Activated T-cell treated with anti-CD3 and anti-CD28 coated beads, Interleukin-2, amount 50 U/mL, for 24 hours (primary cell): ENCODE measurements around the gene YIPF2.

Source experiments
- DNase-seq: peaks from one replicate; pipeline ENCODE4 v3.0.0-alpha.2; 2020
- H3K27ac Mint-ChIP-seq: 2 replicates; pipeline ENCODE4 v1.8.0; 2020; ENCODE audit warnings: mild to moderate bottlenecking, mixed read lengths
- H3K27me3 Mint-ChIP-seq: 2 replicates; pipeline ENCODE4 v1.8.0; 2020; ENCODE audit warnings: mixed read lengths
- H3K36me3 Mint-ChIP-seq: 2 replicates; pipeline ENCODE4 v1.8.0; 2020; ENCODE audit warnings: low read depth, mixed read lengths
- H3K4me1 Mint-ChIP-seq: 2 replicates; pipeline ENCODE4 v1.8.0; 2020; ENCODE audit warnings: low read depth, mixed read lengths
- H3K4me3 Mint-ChIP-seq: 2 replicates; pipeline ENCODE4 v1.8.0; 2020; ENCODE audit warnings: mild to moderate bottlenecking, moderate library complexity, mixed read lengths
- H3K9me3 Mint-ChIP-seq: 2 replicates; pipeline ENCODE4 v1.8.0; 2020; ENCODE audit warnings: mixed read lengths

The YIPF2 gene

DNA sequence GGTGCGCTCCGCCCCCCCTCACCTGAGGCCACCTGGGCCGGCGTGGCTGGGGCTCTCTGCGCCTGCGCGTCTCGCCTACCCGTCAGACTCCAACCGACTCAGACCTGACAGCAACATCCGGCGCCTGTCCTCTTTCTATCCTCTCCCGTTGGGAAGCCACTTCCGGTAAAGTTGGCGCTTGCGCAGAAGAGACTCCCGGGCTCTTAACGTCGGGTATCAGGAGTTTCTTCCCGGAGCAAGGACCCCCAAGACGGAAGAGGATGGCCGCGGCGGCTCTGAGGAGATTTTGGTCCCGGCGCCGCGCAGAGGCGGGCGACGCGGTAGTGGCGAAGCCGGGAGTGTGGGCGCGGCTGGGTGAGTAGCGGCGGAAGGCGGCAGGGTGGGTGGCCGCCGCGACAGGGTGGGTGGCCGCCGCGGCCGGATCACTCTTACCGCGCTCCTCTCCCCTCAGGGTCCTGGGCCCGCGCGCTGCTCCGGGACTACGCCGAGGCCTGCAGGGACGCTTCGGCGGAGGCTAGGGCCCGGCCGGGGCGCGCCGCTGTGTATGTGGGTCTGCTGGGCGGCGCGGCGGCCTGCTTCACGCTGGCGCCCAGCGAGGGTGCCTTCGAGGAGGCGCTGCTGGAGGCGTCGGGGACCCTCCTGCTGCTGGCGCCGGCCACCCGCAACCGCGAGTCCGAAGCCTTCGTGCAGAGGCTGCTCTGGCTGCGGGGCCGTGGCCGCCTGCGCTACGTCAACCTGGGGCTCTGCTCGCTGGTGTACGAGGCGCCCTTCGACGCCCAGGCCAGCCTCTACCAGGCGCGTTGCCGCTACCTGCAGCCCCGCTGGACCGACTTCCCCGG is at the start of gene YIPF2, which contains the start of gene TIMM29:
Gene YIPF2, minus strand, starts transcription at position 77 of the 839 bp plus-strand sequence. CDS start 229 bp downstream, outside the sequence.
Gene TIMM29, plus strand, starts transcription at position 249 of the 839 bp plus-strand sequence. Its CDS starts 12 bp downstream, at position 261.
- H3K9me3 Mint-ChIP-seq: no peaks in the 10 kb centered on the region
- H3K27ac Mint-ChIP-seq: peak within 1 kb of the TSS; percentile 94
- H3K27me3 Mint-ChIP-seq: no peaks in the 10 kb centered on the region
- peaks cover 48% of the 10 kb centered on the region for H3K36me3 Mint-ChIP-seq
- H3K4me3 Mint-ChIP-seq: peak within 1 kb of the TSS; percentile 95
- DNase-seq: peak; percentile 94
- peaks cover 28% of the 10 kb centered on the region for H3K4me1 Mint-ChIP-seq

DNA sequence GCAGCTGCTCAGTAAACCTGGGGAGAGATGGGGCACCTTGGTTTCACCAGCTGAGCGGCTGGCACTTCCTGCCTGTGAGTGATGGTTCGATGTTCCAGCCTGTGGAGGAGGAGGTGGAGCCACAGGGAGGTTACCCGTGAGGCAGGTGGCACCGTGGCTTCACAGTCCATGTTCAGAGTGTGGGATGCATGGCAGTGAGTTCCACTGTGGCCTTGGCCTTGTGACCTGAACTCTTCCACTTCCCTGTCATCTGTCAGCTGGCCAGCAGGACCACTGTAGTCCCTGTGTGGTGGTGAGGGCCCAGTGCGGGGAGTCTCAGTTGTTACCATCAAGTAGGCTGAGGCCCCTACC is 49.3 kb upstream of the YIPF2 start:
- Mint-ChIP-seq H3K36me3 (peaks cover 33% of the 10 kb centered on the region), H3K9me3 (no peaks in the 10 kb centered on the region), H3K4me1 (peaks cover 42% of the 10 kb centered on the region), H3K27me3 (no peaks in the 10 kb centered on the region), H3K27ac (peak overlapping the region; percentile 44), H3K4me3 (no peak overlapping the region)
- no peak for DNase-seq

DNA sequence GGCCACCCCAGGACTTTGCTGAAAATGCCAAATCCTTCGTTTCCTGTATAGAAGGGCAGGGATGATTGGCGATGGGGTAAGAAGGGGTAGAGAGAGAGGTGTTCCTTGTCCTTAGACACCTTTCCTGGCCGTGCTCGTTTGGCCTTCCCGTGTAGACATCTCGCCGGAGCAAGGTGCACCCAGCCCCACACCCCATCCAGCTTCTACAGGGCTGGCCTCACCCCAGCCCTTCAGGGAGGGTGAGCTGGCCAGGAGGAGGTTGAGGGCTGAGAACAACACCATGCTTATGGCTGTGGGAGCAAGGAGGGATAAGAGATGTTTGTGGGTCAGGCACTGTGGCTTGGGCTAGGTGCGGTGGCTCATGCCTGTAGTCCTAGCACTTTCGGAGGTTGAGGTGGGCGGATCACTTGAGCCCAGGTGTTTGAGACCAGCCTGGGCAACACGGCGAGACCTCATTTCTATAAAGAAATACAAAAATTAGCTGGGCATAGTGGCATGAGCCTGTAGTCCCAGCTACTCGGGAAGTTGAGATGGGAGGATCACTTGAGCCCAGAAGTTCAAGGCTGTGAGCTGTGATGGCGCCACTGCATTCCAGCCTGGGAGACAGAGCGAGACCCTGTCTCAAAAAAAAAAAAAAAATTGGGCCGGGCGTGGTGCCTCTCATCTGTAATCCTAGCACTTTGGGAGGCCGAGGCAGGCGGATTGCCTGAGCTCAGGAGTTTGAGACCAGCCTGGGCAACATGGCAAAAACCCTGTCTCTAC is 47.9 kb upstream of the YIPF2 start:
- H3K27ac Mint-ChIP-seq: no peak overlapping the region
- H3K36me3 Mint-ChIP-seq: peaks cover 34% of the 10 kb centered on the region
- H3K27me3 Mint-ChIP-seq: no peaks in the 10 kb centered on the region
- H3K4me1 Mint-ChIP-seq: peaks cover 45% of the 10 kb centered on the region
- no peak for DNase-seq
- no peak overlapping the region for H3K4me3 Mint-ChIP-seq
- H3K9me3 Mint-ChIP-seq: no peaks in the 10 kb centered on the region

DNA sequence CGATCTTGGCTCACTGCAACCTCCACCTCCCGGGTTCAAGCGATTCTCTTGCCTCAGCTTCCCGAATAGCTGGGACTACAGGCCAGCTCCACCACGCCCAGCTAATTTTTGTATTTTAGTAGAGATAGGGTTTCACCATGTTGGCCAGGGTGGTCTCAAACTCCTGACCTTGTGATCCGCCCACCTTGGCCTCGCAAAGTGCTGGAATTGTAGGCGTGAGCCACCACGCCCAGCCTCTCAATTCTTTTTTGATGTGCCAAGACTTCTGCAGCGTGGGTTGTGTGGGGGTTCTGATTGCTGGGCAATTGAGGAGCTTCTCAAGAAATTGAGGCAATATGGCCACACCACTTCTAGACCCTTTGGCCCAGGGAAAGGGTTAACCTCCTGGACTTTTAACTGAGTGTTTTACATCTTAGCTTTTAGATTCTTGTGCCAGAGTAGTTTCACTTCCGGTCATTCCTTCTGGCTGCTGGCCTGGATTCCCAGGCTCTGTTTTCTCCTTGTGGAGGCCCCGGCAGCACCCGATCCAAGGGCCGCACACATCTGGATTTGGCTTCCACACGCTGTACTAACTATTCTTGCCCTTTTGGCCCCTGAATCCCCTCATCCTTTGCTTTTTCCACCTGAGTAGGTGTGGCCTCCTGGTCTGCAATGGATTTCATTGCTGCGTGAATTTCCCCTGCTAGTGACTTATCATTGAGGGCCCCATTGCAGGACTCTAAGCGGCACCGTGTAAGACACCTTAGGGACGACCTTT is 47.1 kb upstream of the YIPF2 start:
- Mint-ChIP-seq H3K9me3 (no peaks in the 10 kb centered on the region), H3K4me1 (peaks cover 50% of the 10 kb centered on the region), H3K27ac (no peak overlapping the region), H3K27me3 (no peaks in the 10 kb centered on the region), H3K36me3 (peaks cover 27% of the 10 kb centered on the region), H3K4me3 (no peak overlapping the region)
- no peak for DNase-seq

DNA sequence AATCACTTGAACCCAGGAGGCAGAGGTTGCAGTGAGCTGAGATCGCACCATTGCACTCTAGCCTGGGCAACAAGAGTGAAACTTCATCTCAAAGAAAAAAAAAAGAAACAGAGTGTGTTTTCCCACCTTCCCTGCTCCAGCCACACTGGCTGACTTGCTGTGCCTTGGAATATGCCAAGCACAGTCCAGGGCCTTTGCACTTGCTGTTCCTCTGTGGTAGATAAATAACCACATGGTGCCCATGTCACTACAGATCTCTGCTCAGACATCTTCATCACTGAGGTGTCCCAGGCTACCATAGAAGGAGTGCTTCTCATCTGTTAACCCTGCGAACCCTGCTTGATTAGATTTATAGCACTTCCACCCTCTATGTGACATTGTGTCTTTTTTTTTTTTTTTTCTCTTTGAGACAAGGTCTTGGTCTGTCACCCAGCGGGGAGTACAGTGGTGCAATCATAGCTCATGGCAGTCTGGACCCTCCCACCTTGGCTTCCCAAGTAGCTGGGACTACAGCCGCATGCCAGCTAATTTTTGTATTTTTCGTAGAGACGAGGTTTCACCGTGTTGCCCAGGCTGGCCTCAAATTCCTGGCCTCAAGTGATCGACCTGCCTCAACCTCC is 42.8 kb upstream of the YIPF2 start:
- H3K36me3 Mint-ChIP-seq: peaks cover 29% of the 10 kb centered on the region
- H3K4me3 Mint-ChIP-seq: no peak overlapping the region
- no peak for DNase-seq
- H3K9me3 Mint-ChIP-seq: no peaks in the 10 kb centered on the region
- no peak overlapping the region for H3K27ac Mint-ChIP-seq
- H3K4me1 Mint-ChIP-seq: peaks cover 51% of the 10 kb centered on the region
- no peaks in the 10 kb centered on the region for H3K27me3 Mint-ChIP-seq

DNA sequence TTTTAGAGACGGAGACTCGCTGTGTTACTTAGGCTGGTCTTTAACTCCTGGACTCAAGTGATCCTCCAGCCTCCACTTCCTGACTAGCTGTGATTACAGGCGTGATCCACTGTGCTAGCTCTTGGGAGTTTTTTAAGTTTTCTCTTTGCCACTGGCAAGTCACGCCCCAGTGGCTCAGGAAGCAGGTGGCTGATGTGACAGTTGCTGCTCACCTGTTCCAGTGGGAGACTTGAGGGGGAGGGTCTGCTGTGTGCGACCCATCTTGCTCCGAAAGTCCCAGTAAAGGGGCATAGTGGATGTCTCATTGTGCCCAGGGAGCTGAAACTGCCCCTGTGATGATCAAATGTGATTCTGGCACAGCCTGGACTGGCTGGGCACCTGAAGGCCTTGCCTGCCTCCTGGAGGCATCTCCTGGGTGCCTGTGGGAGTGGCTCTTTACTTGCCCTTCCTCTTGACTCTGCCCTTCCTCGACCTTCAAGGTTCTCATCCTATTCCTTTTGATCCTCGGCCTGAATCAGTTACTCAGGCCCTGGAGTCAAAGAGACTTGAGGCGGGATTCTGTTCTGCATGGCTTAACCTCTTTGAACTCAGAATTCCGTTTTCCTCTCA is 40.2 kb upstream of the YIPF2 start:
- Mint-ChIP-seq H3K27me3 (no peaks in the 10 kb centered on the region), H3K27ac (peak overlapping the region; percentile 66), H3K4me1 (peaks cover 58% of the 10 kb centered on the region), H3K9me3 (no peaks in the 10 kb centered on the region), H3K4me3 (no peak overlapping the region), H3K36me3 (peaks cover 30% of the 10 kb centered on the region)
- DNase-seq: no peak

- H3K27me3 Mint-ChIP-seq: no peaks in the 10 kb centered on the region
- H3K4me3 Mint-ChIP-seq: no peak overlapping the region
- no peak overlapping the region for H3K27ac Mint-ChIP-seq
- peaks cover 70% of the 10 kb centered on the region for H3K4me1 Mint-ChIP-seq
- no peak for DNase-seq
- H3K9me3 Mint-ChIP-seq: no peaks in the 10 kb centered on the region
- H3K36me3 Mint-ChIP-seq: peaks cover 27% of the 10 kb centered on the region
These were observed 38.4 kb upstream of the YIPF2 start for GRCh38 chr19:10966809-10967208.

- no peak for DNase-seq
- Mint-ChIP-seq H3K27me3 (no peaks in the 10 kb centered on the region), H3K36me3 (peaks cover 33% of the 10 kb centered on the region), H3K9me3 (no peaks in the 10 kb centered on the region), H3K27ac (peak overlapping the region; percentile 53), H3K4me1 (peaks cover 64% of the 10 kb centered on the region), H3K4me3 (no peak overlapping the region)
These were observed 37.0 kb upstream of the YIPF2 start for GRCh38 chr19:10965398-10965797.

- Mint-ChIP-seq H3K4me3 (no peak overlapping the region), H3K4me1 (peaks cover 60% of the 10 kb centered on the region)
These were observed 36.5 kb upstream of the YIPF2 start for GRCh38 chr19:10964903-10965302.

DNA sequence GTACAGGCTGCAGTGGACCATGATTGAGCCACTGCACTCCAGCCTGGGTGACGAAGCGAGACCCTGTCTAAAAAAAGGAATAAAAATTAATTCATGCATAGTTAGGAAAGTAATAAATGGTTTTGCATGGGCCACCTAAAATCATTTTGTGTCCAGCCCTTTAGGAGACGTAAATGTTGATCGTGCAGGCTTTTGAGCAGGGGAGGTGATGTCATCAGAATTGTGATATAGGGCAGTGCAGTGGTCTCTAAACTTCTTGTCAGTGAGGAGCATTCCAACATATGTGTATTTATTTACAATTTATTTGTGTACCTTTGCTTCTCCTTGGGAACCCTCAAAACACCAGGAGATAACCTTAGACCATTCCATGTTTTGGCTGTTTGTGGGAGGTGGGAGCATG is 35.4 kb upstream of the YIPF2 start:
- Mint-ChIP-seq H3K4me3 (peak overlapping the region; percentile 89), H3K27me3 (no peaks in the 10 kb centered on the region), H3K9me3 (no peaks in the 10 kb centered on the region), H3K27ac (peak overlapping the region; percentile 89), H3K4me1 (peaks cover 59% of the 10 kb centered on the region), H3K36me3 (peaks cover 30% of the 10 kb centered on the region)
- DNase-seq: no peak

More at GRCh38 chr19:10964903-10965302, 36.5 kb upstream of the YIPF2 start:
- Mint-ChIP-seq H3K27me3 (no peaks in the 10 kb centered on the region), H3K36me3 (peaks cover 33% of the 10 kb centered on the region), H3K27ac (peak overlapping the region; percentile 47), H3K9me3 (no peaks in the 10 kb centered on the region)
- DNase-seq: no peak

DNA sequence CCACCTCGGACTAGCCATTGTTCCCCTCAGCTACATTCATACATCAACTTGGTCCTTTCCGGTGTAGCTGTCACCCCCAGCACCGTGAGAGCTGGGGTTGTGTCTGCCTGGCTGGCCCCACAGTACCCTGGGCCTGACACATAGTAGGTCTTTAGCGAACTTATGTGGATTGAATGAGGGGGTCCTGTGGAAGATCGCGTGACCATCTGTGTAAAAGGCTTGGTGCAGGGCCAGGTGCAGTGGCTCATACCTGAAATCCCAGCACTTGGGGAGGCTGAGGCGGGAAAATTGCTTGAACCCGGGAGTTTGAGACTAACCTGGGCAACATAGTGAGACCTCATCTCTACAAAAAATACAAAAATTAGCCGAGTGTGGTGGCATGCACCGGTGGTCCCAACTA is 34.4 kb upstream of the YIPF2 start:
- Mint-ChIP-seq H3K27me3 (no peaks in the 10 kb centered on the region), H3K27ac (peak overlapping the region; percentile 89), H3K9me3 (no peaks in the 10 kb centered on the region), H3K4me3 (peak overlapping the region; percentile 89), H3K4me1 (peaks cover 52% of the 10 kb centered on the region), H3K36me3 (peaks cover 30% of the 10 kb centered on the region)
- DNase-seq: no peak

GRCh38 chr19:10961073-10961860 is 32.8 kb upstream of the YIPF2 start:
- Mint-ChIP-seq H3K4me1 (peaks cover 47% of the 10 kb centered on the region), H3K9me3 (no peaks in the 10 kb centered on the region), H3K4me3 (peak overlapping the region; percentile 89), H3K36me3 (peaks cover 27% of the 10 kb centered on the region), H3K27me3 (no peaks in the 10 kb centered on the region), H3K27ac (peak overlapping the region; percentile 89)
- no peak for DNase-seq
